ENCODE measurements around the gene CHST15. TPM values are rescaled to one million over a fixed set of nuclear protein-coding genes. Genes with fewer than 3 reads are reported as not detected.

CHST15 gene
- total RNA-seq, 4 donors from 2014 or later, result 35.7 to 69.5 (median 51.1) TPM

DNA sequence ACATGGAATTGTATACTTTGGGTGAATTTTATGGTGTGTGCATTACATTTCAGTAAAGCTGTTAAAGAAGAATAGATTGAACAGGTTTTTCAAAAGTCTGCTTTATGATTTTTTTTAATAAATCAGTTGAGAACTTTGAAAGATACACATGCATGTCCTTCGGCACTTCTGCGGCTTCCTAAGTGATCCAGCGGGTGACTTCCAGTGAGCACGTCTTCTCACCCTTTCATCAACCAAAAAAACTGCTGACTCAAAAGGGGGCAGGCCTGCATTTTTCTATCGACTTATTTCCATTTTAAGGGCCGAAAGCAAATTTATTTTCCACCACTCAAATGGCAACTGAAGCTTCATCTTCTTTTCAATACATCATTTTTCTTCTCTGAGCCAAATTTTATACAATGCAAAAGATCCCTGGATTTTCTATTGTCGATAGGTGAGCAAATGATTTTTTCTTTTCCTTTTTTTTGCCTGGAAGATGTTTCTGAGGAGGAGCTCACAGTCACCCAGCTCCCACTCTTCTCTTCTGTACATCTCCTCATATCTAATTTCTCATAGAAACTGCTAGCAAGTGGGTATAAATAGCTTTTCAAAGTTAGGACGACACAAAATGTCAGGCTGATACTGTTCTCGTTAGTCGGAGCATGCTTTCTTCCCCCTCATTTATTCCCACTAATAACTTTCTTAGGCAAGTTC lies 10.2 kb downstream of the CHST15 start:
- TF ChIP-seq CTCF (IDR thresholded peaks at IDR 0.05), result no peak
- ATAC-seq (ENCODE audit: low FRiP score) (no peak), DNase-seq (ENCODE audit: low spot score) (no peak)

DNA sequence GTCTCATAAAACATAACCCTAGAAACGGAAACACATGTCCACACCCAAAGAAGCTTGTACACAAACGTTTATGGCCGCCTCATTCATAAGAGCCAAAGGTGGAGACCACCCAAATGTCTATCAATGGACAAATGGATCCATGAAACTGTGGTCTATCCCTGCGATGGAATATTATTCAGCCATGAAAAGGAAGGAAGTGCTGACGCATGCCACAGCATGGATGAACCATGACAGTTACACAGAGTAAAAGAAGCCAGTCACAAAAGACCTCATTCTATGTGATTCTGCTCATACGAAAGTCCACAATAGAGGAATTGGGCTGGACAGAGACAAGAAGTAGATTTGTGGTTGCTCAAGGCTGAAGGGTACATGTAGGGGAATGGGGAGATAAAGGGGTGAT lies 10.8 kb downstream of the CHST15 start:
- no peak for TF ChIP-seq CTCF (IDR thresholded peaks at IDR 0.05)

GRCh38 chr10:124081547-124082140 lies 11.8 kb downstream of the CHST15 start:
- DNase-seq (ENCODE audit: low spot score) (no peak), ATAC-seq (ENCODE audit: low FRiP score) (no peak)
- TF ChIP-seq CTCF (IDR thresholded peaks at IDR 0.05), result no peak

More for the DNA sequence above, 10.8 kb downstream of the CHST15 start:
- DNase-seq (ENCODE audit: low spot score), result no peak
- no peak for ATAC-seq (ENCODE audit: low FRiP score)

DNA sequence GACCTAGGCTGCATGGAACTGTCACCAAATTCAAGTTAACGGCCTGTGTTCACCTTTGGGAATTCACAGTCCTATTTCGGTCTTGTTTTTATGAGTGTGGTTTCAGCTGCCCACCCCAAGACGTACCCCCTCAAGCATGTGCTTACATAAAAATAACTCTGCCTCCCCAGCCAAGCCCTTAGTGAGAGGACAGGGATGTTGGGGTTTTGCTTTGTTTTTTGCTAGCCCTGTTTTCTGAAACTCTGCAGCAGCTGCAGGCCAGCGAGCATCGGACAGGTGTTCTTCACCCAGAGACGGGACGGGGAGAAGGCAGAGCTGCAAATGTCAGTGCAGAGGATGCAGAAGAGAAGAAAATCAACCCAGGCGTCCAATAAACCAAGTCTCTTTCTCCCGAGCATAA lies 13.5 kb downstream of the CHST15 start:
- no peak for TF ChIP-seq CTCF (IDR thresholded peaks at IDR 0.05)
- DNase-seq (ENCODE audit: low spot score) (no peak), ATAC-seq (ENCODE audit: low FRiP score) (no peak)

DNA sequence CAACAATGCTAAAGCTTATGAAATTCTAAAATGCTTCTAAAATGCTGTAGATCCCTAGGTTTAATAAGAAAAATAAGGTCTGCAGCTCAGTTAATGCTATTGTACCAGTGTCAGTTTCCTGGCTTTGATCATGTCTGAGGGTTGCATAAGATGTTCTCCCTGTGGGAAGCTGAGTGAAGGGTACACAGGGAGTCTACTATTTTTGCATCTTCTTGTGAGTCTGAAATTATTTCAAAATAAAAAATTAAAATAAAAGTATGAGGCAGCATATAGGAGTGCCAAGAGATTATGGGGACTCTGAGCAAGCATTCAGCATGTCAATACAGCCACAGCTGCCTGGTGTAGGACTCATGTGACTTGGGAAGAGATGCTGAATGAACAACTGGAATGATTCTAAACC lies 14.7 kb downstream of the CHST15 start:
- DNase-seq (ENCODE audit: low spot score) (no peak), ATAC-seq (ENCODE audit: low FRiP score) (no peak)
- TF ChIP-seq CTCF (IDR thresholded peaks at IDR 0.05), result no peak

GRCh38 chr10:124078028-124078427 lies 15.4 kb downstream of the CHST15 start:
- no peak for TF ChIP-seq CTCF (IDR thresholded peaks at IDR 0.05)
- no peak for ATAC-seq (ENCODE audit: low FRiP score)
- DNase-seq (ENCODE audit: low spot score), result no peak
